ENCODE data around the gene SLC4A2.

Gene SLC4A2

GRCh38 chr7:151081170-151082101 lies 22.0 kb downstream of the SLC4A2 start:
- DNase-seq = no peak

GRCh38 chr7:151082141-151083070 lies 23.0 kb downstream of the SLC4A2 start:
- DNase-seq = no peak

- DNase-seq = peak; percentile 91
Measured at GRCh38 chr7:151083071-151083823, 23.9 kb downstream of the SLC4A2 start, which contains the start of gene TMUB1. TMUB1 (minus strand) TSS chr7:151083493; CDS start chr7:151082563, 930 bp downstream.

- DNase-seq = no peak
Measured at GRCh38 chr7:151083824-151084160, 24.4 kb downstream of the SLC4A2 start.

- DNase-seq = no peak
Measured at GRCh38 chr7:151085329-151085690, 25.9 kb downstream of the SLC4A2 start.

- DNase-seq = peak; percentile 75
Measured at GRCh38 chr7:151085691-151086620, 26.6 kb downstream of the SLC4A2 start, which contains the start of gene AGAP3. AGAP3 (plus strand) TSS chr7:151086475; CDS start chr7:151086742, 267 bp downstream.

GRCh38 chr7:151086802-151087244 lies 27.4 kb downstream of the SLC4A2 start:
- DNase-seq = peak; percentile 47

- peak; percentile 57 for DNase-seq
Measured at GRCh38 chr7:151087245-151088018, 28.0 kb downstream of the SLC4A2 start.

- no peak for DNase-seq
Measured at GRCh38 chr7:151088019-151088855, 28.8 kb downstream of the SLC4A2 start.

- no peak for DNase-seq
Measured at GRCh38 chr7:151088856-151089699, 29.7 kb downstream of the SLC4A2 start.

GRCh38 chr7:151089893-151090730 lies 30.7 kb downstream of the SLC4A2 start:
- no peak for DNase-seq

- DNase-seq = no peak
Measured at GRCh38 chr7:151091003-151091402, 31.6 kb downstream of the SLC4A2 start.

GRCh38 chr7:151091431-151091830 lies 32.0 kb downstream of the SLC4A2 start:
- DNase-seq = no peak

- no peak for DNase-seq
Measured at GRCh38 chr7:151091988-151092387, 32.6 kb downstream of the SLC4A2 start.

GRCh38 chr7:151093748-151094147 lies 34.4 kb downstream of the SLC4A2 start:
- DNase-seq = no peak

GRCh38 chr7:151094675-151095074 lies 35.3 kb downstream of the SLC4A2 start:
- DNase-seq = no peak

- no peak for DNase-seq
Measured at GRCh38 chr7:151095123-151095797, 35.9 kb downstream of the SLC4A2 start.
